Upper lobe of left lung (tissue), 6 donors: Measurements from ENCODE around the gene PTGR3. TPM values are rescaled to one million over a fixed set of nuclear protein-coding genes. Genes with fewer than 3 reads are reported as not detected.

Experiments used
- ATAC-seq, 2 donors: fragments of 200-7000 bp; cut with Tn5 transposase; one replicate each; pipeline ENCODE4 v1.9.1; 2022; ENCODE audit warnings: mild to moderate bottlenecking in 2 of 2, moderate library complexity in 2 of 2; ENCODE audit not compliant: low FRiP score in 2 of 2
- DNase-seq, 2 donors: peaks; one replicate each; pipeline ENCODE4 v3.0.0-alpha.2; 2019 to 2020
- H3K27ac ChIP-seq, 4 donors: fragments of 200-600 bp; sonication (generic); one replicate each; pipeline ENCODE4 v1.5.1; 2016 to 2019
- H3K27me3 ChIP-seq, 4 donors: fragments of 200-600 bp; sonication (generic); one replicate each; pipeline ENCODE4 v1.5.1; 2017 to 2019
- H3K36me3 ChIP-seq, 4 donors: fragments of 200-600 bp; sonication (generic); one replicate each; pipeline ENCODE4 v1.5.1; 2016 to 2019
- H3K4me1 ChIP-seq, 4 donors: fragments of 200-600 bp; sonication (generic); one replicate each; pipeline ENCODE4 v1.5.1; 2018 to 2019
- H3K4me3 ChIP-seq, 4 donors: fragments of 200-600 bp; sonication (generic); one replicate each; pipeline ENCODE4 v1.5.1; 2017 to 2019; ENCODE audit warnings: mild to moderate bottlenecking in 2 of 4, moderate library complexity in 1 of 4
- H3K9me3 ChIP-seq, 4 donors: fragments of 200-600 bp; sonication (generic); one replicate each; pipeline ENCODE4 v1.5.1; 2018 to 2019
- CTCF ChIP-seq, 6 experiments: fragments of 450-650 bp in 4 of 6; fragments of 200-600 bp in 2 of 6; sonication (generic) in 2 of 6; IDR thresholded peaks; one replicate each; pipeline ENCODE4 v1.5.1; 2016 to 2019; ENCODE audit warnings: antibody characterized with exemption in 6 of 6
- EP300 ChIP-seq, 4 donors: sonication (generic); formaldehyde crosslinking; IDR thresholded peaks; one replicate each; pipeline ENCODE4 v1.5.1; 2017; ENCODE audit warnings: antibody characterized with exemption in 4 of 4, control low read depth in 2 of 4
- POLR2A ChIP-seq, 4 donors: fragments of 450-650 bp; IDR thresholded peaks; one replicate each; pipeline ENCODE4 v1.5.1; 2016 to 2017; ENCODE audit warnings: antibody characterized with exemption in 4 of 4, mild to moderate bottlenecking in 2 of 4
- POLR2AphosphoS5 ChIP-seq, 2 donors: sonication (generic); formaldehyde crosslinking; IDR thresholded peaks; one replicate each; pipeline ENCODE4 v1.5.1; 2017; ENCODE audit warnings: antibody characterized with exemption in 2 of 2
- WGBS, 2 donors: methylation state at CpG; one replicate each; pipeline ENCODE4 v1.1.5; 2017 to 2018; 5-methylcytosine and 5-hydroxymethylcytosine counted together
- total RNA-seq, 6 donors: library from RNA; depleted of rRNA in 4 of 6; stranded (reverse); fragments of >200 nt in 4 of 6; gene quantifications; one replicate each; pipeline versions ENCODE4 v1.1.0 to v1.2.1, GENCODE V29; 2016 to 2021
- donor health status: DM: no; HTN: no; CAD: no; lungs with moderate emphysema.
- donor health status: DM: no; HTN: yes; CAD: no; lungs with severe emphysema.

PTGR3 gene
- total RNA-seq, 6 donors from 2014 or later: 12.2 to 36.8 (median 26.5) TPM

GRCh38 chr18:75173125-75173432, 35.9 kb downstream of the PTGR3 start:
- H3K36me3 ChIP-seq: no peaks in the 10 kb centered on the region
- no peaks in the 10 kb centered on the region for H3K27me3 ChIP-seq
- TF ChIP-seq POLR2A (IDR thresholded peaks at IDR 0.05): no peak
- no peak for TF ChIP-seq EP300 (IDR thresholded peaks at IDR 0.05)
- no peak for TF ChIP-seq CTCF (IDR thresholded peaks at IDR 0.05)
- no peak for TF ChIP-seq POLR2AphosphoS5 (IDR thresholded peaks at IDR 0.05)
- ATAC-seq (peak in 1 of 2 donors; percentile 48), DNase-seq (no peak)
- no peak overlapping the region for H3K4me3 ChIP-seq
- no peaks in the 10 kb centered on the region for H3K9me3 ChIP-seq
- H3K4me1 ChIP-seq: no peaks in the 10 kb centered on the region
- 54 to 64% methylated on average over 5 of the region's 5 CpGs for WGBS, 2 donors
- no peak overlapping the region for H3K27ac ChIP-seq

GRCh38 chr18:75172299-75173124, 36.4 kb downstream of the PTGR3 start:
- Histone ChIP-seq H3K36me3 (no peaks in the 10 kb centered on the region), H3K27ac (no peak overlapping the region), H3K27me3 (no peaks in the 10 kb centered on the region), H3K4me1 (no peaks in the 10 kb centered on the region), H3K4me3 (no peak overlapping the region), H3K9me3 (no peaks in the 10 kb centered on the region)
- 83 to 87% methylated on average over 17 of the region's 17 CpGs for WGBS, 2 donors
- TF ChIP-seq POLR2AphosphoS5 (IDR thresholded peaks at IDR 0.05) (no peak), CTCF (IDR thresholded peaks at IDR 0.05) (no peak), EP300 (IDR thresholded peaks at IDR 0.05) (no peak), POLR2A (IDR thresholded peaks at IDR 0.05) (no peak)
- DNase-seq (no peak), ATAC-seq (peak in 1 of 2 donors; percentile 16)

GRCh38 chr18:75170916-75171315, 38.0 kb downstream of the PTGR3 start:
- DNase-seq: no peak
- TF ChIP-seq POLR2A (IDR thresholded peaks at IDR 0.05) (no peak), EP300 (IDR thresholded peaks at IDR 0.05) (no peak), CTCF (IDR thresholded peaks at IDR 0.05) (no peak), POLR2AphosphoS5 (IDR thresholded peaks at IDR 0.05) (no peak)
- H3K27ac ChIP-seq: no peak overlapping the region

GRCh38 chr18:75170022-75170789, 38.7 kb downstream of the PTGR3 start:
- no peak for ATAC-seq
- no peaks in the 10 kb centered on the region for H3K27me3 ChIP-seq
- no peaks in the 10 kb centered on the region for H3K36me3 ChIP-seq
- TF ChIP-seq EP300 (IDR thresholded peaks at IDR 0.05): no peak
- TF ChIP-seq CTCF (IDR thresholded peaks at IDR 0.05): no peak
- TF ChIP-seq POLR2AphosphoS5 (IDR thresholded peaks at IDR 0.05): no peak
- TF ChIP-seq POLR2A (IDR thresholded peaks at IDR 0.05): no peak
- H3K4me3 ChIP-seq: no peak overlapping the region
- 95 to 97% methylated on average over 30 to 34 of the region's 34 CpGs for WGBS, 2 donors
- H3K9me3 ChIP-seq: no peaks in the 10 kb centered on the region
- DNase-seq: peak in 1 of 2 donors; percentile 82
- no peaks in the 10 kb centered on the region for H3K4me1 ChIP-seq
- H3K27ac ChIP-seq: no peak overlapping the region

More at GRCh38 chr18:75170916-75171315, 38.0 kb downstream of the PTGR3 start:
- Histone ChIP-seq H3K4me1 (no peaks in the 10 kb centered on the region), H3K36me3 (no peaks in the 10 kb centered on the region), H3K9me3 (no peaks in the 10 kb centered on the region), H3K4me3 (no peak overlapping the region), H3K27me3 (no peaks in the 10 kb centered on the region)
- WGBS, 2 donors: 91 to 92% methylated on average over 11 of the region's 11 CpGs
- ATAC-seq: no peak
